WERI-Rb-1 (cell line): ENCODE results near the gene ZNF205.
A peak's percentile ranks its signal among the peaks of the same experiment; 100 is the strongest.

Experiments used
- DNase-seq: peaks from one replicate; pipeline ENCODE4 v3.0.0-alpha.2; 2020
- H3K27ac ChIP-seq: fragments of 250-450 bp; sonication (Bioruptor Pico); 2 replicates; pipeline ENCODE4 v1.5.1; 2020; ENCODE audit warnings: mild to moderate bottlenecking, moderate library complexity
- H3K27me3 ChIP-seq: fragments of 250-450 bp; sonication (Bioruptor Pico); 2 replicates; pipeline ENCODE4 v1.5.1; 2021; ENCODE audit warnings: mild to moderate bottlenecking, low read depth, moderate library complexity; ENCODE audit not compliant: insufficient read depth, severe bottlenecking
- H3K36me3 ChIP-seq: fragments of 250-450 bp; sonication (Bioruptor Pico); 2 replicates; pipeline ENCODE4 v1.5.1; 2020; ENCODE audit warnings: mild to moderate bottlenecking, moderate library complexity
- H3K4me3 ChIP-seq: 2 replicates; pipeline ENCODE4 v1.5.1; 2011; ENCODE audit warnings: low read depth, mild to moderate bottlenecking, control low read depth, low read length
- H3K9me3 ChIP-seq: fragments of 250-450 bp; sonication (Bioruptor Pico); 2 replicates; pipeline ENCODE4 v1.5.1; 2021; ENCODE audit warnings: mild to moderate bottlenecking, moderate library complexity; ENCODE audit not compliant: severe bottlenecking
- CTCF ChIP-seq: IDR thresholded peaks from 2 replicates; pipeline ENCODE4 v1.5.1; 2011; ENCODE audit warnings: low read depth, mild to moderate bottlenecking, control low read depth, inconsistent platforms, low read length

Gene ZNF205

DNA sequence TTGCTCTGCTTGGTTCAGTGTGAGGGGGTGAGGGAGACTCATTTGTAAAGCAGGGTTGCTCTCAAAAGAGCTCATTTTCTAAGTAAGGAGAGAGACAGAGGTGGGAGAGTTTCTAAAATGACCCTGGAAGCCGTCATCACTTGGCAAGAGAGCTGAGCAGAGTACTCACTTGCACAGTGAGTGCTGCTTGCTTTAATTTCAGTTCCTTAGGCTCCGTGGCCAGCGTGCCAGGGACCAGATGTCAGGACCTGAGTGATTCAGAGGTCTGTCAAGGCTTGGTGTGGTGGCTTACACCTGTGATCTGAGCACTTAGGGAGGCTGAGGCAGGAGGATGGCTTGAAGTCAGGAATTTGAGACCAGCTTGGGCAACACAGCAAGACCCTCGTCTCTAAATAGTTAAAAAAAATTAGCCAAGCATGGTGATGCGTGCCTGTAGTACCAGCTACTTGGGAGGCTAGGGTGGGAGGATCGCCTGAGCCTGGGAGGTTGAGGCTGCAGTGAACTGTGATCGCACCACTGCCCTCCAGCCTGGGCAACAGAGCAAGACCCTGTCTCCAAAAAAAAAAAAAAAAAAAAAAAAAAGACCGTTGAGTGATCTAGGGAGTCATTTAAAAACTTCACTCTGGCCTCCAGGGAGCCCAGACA is 10.7 kb downstream of the ZNF205 start:
- no peak for TF ChIP-seq CTCF
- Histone ChIP-seq H3K27ac (no peak overlapping the region), H3K4me3 (no peak overlapping the region), H3K9me3 (no peaks in the 10 kb centered on the region), H3K36me3 (peaks cover 12% of the 10 kb centered on the region), H3K27me3 (no peaks in the 10 kb centered on the region)
- no peak for DNase-seq

- Histone ChIP-seq H3K9me3 (no peaks in the 10 kb centered on the region), H3K27me3 (no peaks in the 10 kb centered on the region), H3K27ac (peak overlapping the region; percentile 71), H3K4me3 (peak overlapping the region; percentile 66), H3K36me3 (peaks cover 16% of the 10 kb centered on the region)
- TF ChIP-seq CTCF, result 0 out of 2 replicates have a peak, but pooled peaks have one; percentile 8
- DNase-seq, result peak; percentile 96
Observed at GRCh38 chr16:3123986-3124886, 11.8 kb downstream of the ZNF205 start.

DNA sequence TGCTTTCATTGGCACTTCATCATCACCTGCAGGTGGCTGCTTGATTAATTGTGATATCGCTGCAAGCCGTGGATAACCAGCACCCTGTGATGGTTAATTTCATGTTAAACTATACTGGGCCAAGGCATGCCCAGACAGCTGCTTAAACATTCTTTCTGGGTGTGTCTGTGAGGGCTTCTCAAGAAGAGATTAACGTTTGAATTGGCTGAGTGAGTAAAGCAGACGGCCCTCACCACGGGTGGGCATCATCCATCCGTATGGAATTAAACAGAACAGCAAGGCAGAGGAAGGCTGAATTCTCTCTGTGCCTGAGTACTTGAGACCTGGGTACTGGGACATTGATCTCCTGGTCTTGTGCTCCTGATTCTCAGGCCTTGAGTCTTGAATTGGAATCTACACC is 15.4 kb downstream of the ZNF205 start:
- Histone ChIP-seq H3K27ac (peak overlapping the region; percentile 62), H3K9me3 (no peaks in the 10 kb centered on the region), H3K4me3 (no peak overlapping the region), H3K36me3 (peaks cover 32% of the 10 kb centered on the region), H3K27me3 (no peaks in the 10 kb centered on the region)
- peak; percentile 87 for DNase-seq
- TF ChIP-seq CTCF, result no peak

- Histone ChIP-seq H3K27me3 (no peaks in the 10 kb centered on the region), H3K4me3 (peak overlapping the region; percentile 16), H3K9me3 (no peaks in the 10 kb centered on the region), H3K36me3 (peaks cover 45% of the 10 kb centered on the region), H3K27ac (peak overlapping the region; percentile 62)
- DNase-seq, result peak; percentile 82
- TF ChIP-seq CTCF, result peak; percentile 88
Observed at GRCh38 chr16:3129137-3130131, 17.0 kb downstream of the ZNF205 start.

- Histone ChIP-seq H3K27me3 (no peaks in the 10 kb centered on the region), H3K4me3 (no peak overlapping the region), H3K9me3 (no peaks in the 10 kb centered on the region), H3K36me3 (peaks cover 45% of the 10 kb centered on the region), H3K27ac (no peak overlapping the region)
- TF ChIP-seq CTCF, result peak; percentile 94
- DNase-seq, result peak; percentile 80
Observed at GRCh38 chr16:3131755-3132377, 19.5 kb downstream of the ZNF205 start.
